A673 (cell line): ENCODE measurements around the gene DENND1A. TPM values are rescaled to one million over a fixed set of nuclear protein-coding genes. Genes with fewer than 3 reads are reported as not detected.

Experiments used
- BruUV-seq: library from RNA; stranded (reverse); fragments of 400-500 nt; replicated peaks from 2 replicates; lab custom pipeline; 2021; lab: Mats Ljungman, UMichigan
- CTCF ChIA-PET: fragments of 300-600 bp; sonication (Branson Sonifier 250); formaldehyde crosslinking; loops from one replicate; lab custom pipeline; 2022; ENCODE audit warnings: antibody characterized with exemption; lab: Charles Lee
- POLR2A ChIA-PET: fragments of 300-600 bp; sonication (Branson Sonifier 250); formaldehyde crosslinking; loops from one replicate; lab custom pipeline; 2022; ENCODE audit warnings: antibody characterized with exemption; ENCODE audit not compliant: low non-redundant PET; lab: Charles Lee
- DNase-seq: peaks from one replicate; pipeline ENCODE4 v3.0.0-alpha.2; 2015; ENCODE audit warnings: low spot score
- H3K27ac ChIP-seq: fragments of 200-600 bp; sonication (generic); 2 replicates; pipeline ENCODE4 v1.5.1; 2016; ENCODE audit warnings: mixed run types, low read depth, mild to moderate bottlenecking, mixed read lengths, antibody characterized with exemption, low read length; ENCODE audit not compliant: poor library complexity, severe bottlenecking
- H3K27me3 ChIP-seq: fragments of 200-600 bp; sonication (generic); replicated peaks from 2 replicates; pipeline ENCODE4 v1.6.1; 2017; ENCODE audit warnings: mixed run types, low read depth, mild to moderate bottlenecking, mixed read lengths, antibody characterized with exemption, low read length; ENCODE audit not compliant: insufficient read depth, poor library complexity
- H3K36me3 ChIP-seq: fragments of 200-600 bp; sonication (generic); 2 replicates; pipeline ENCODE4 v1.6.1; 2016; ENCODE audit warnings: mixed run types, mild to moderate bottlenecking, mixed read lengths, antibody characterized with exemption, low read length; ENCODE audit not compliant: insufficient read depth, poor library complexity, severe bottlenecking
- H3K4me1 ChIP-seq: fragments of 200-600 bp; sonication (generic); 2 replicates; pipeline ENCODE4 v1.6.1; 2017; ENCODE audit warnings: mixed run types, mild to moderate bottlenecking, mixed read lengths, antibody characterized with exemption, low read length; ENCODE audit not compliant: insufficient read depth, poor library complexity, severe bottlenecking
- H3K4me3 ChIP-seq: fragments of 200-600 bp; sonication (generic); 2 replicates; pipeline ENCODE4 v1.5.1; 2016; ENCODE audit warnings: low read depth, mixed run types, mild to moderate bottlenecking, mixed read lengths, low read length; ENCODE audit not compliant: poor library complexity, severe bottlenecking
- H3K9me3 ChIP-seq: fragments of 200-600 bp; sonication (generic); 2 replicates; pipeline ENCODE4 v1.6.1; 2016; ENCODE audit warnings: mixed run types, low read depth, mild to moderate bottlenecking, mixed read lengths, antibody characterized with exemption, low read length; ENCODE audit not compliant: poor library complexity, severe bottlenecking
- EZH2 ChIP-seq: fragments of 200-600 bp; sonication (generic); IDR thresholded peaks from 2 replicates; pipeline ENCODE4 v1.6.1; 2017; ENCODE audit warnings: borderline replicate concordance, low read depth, mild to moderate bottlenecking, mixed read lengths, antibody characterized with exemption, low read length; ENCODE audit not compliant: poor library complexity, severe bottlenecking
- intact Hi-C: fragments of 100-400 bp; cut with micrococcal nuclease; formaldehyde crosslinking; loops from one replicate; pipeline ENCODE4 v1.10.0; 2022; ENCODE audit not compliant: unreplicated experiment
- total RNA-seq: library from RNA; stranded (reverse); gene quantifications from 2 replicates; pipeline ENCODE4 v1.2.3, GENCODE V29; 2021
- TF ChIP-seq, protein P1 (sequence below): fragments of 300-800, 200-600 bp; sonication (generic); conservative IDR thresholded peaks from 2 replicates; pipeline ENCODE4 v1.5.1; 2017; ENCODE audit warnings: low read depth, mild to moderate bottlenecking, antibody characterized with exemption, low read length, moderate library complexity, mixed read lengths

Gene DENND1A
- total RNA-seq, 1 experiment from 2014 or later = 12.0 TPM

DNA sequence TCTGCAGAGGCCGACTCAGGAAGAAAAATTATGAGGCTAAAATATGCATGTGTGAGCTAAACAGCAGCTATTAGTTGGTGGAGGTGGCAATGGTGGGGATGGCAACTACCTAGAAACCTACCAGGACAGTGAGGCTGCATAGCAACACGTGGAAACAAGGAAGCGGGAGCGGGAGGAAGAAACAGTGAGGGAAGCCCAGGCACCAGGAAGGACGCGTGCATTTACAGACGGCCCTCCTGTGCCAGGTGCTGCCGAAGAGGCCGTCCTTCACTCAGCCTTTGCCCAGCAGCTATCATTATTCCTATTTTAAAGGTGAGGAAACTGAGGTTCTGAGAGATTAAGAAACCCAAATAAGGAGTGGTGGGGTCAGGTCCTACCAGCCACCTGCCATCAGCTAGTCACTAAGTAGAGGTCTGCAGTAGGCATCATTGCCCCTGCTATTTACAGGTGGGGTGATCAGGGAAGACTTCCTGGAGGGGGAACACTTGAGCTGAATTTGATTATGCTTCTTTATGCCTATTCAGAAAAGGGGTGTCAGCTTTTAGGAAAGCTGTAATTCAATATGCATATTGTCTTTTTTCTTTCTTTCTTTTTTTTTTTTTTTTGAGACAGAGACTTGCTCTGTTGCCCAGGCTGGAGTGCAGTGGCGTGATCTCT, 448.6 kb downstream of the DENND1A start:
- TF ChIP-seq EZH2 = no peak
- TF ChIP-seq, protein P1, sequence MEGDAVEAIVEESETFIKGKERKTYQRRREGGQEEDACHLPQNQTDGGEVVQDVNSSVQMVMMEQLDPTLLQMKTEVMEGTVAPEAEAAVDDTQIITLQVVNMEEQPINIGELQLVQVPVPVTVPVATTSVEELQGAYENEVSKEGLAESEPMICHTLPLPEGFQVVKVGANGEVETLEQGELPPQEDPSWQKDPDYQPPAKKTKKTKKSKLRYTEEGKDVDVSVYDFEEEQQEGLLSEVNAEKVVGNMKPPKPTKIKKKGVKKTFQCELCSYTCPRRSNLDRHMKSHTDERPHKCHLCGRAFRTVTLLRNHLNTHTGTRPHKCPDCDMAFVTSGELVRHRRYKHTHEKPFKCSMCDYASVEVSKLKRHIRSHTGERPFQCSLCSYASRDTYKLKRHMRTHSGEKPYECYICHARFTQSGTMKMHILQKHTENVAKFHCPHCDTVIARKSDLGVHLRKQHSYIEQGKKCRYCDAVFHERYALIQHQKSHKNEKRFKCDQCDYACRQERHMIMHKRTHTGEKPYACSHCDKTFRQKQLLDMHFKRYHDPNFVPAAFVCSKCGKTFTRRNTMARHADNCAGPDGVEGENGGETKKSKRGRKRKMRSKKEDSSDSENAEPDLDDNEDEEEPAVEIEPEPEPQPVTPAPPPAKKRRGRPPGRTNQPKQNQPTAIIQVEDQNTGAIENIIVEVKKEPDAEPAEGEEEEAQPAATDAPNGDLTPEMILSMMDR = no peak
- BruUV-seq = no TSS peak
- Histone ChIP-seq H3K4me3 (no peak overlapping the region), H3K36me3 (no peaks in the 10 kb centered on the region), H3K4me1 (no peaks in the 10 kb centered on the region), H3K27me3 (no peaks in the 10 kb centered on the region), H3K9me3 (no peaks in the 10 kb centered on the region), H3K27ac (no peak overlapping the region)
- POLR2A ChIA-PET = no interaction called here
- no peak for DNase-seq
- CTCF ChIA-PET = no interaction called here
- intact Hi-C loops = no loop called here

DNA sequence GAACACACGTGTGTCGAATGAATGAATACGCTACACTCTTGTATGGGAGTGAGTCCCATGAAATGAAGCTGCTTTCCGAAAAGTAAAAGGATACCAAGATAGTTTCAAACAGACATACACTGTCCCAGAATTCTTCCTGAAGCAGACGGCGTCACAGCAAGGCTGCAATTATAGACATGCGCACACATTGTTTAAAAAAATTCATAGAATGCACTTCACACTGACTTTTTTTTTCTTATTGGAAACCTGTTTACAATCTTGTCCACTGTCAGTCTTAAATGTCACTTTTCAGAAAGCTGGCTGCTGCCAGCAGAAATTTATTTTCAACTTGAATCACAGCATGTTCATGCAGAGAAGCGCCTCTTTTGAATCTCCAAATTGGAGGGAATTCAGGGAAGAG, 449.1 kb downstream of the DENND1A start:
- Histone ChIP-seq H3K9me3 (no peaks in the 10 kb centered on the region), H3K4me3 (no peak overlapping the region), H3K4me1 (no peaks in the 10 kb centered on the region), H3K27ac (no peak overlapping the region), H3K36me3 (no peaks in the 10 kb centered on the region), H3K27me3 (no peaks in the 10 kb centered on the region)
- POLR2A ChIA-PET = no interaction called here
- intact Hi-C loops = no loop called here
- CTCF ChIA-PET = no interaction called here
- TF ChIP-seq, protein P1 = no peak
- TF ChIP-seq EZH2 = no peak
- no peak for DNase-seq
- no TSS peak for BruUV-seq

DNA sequence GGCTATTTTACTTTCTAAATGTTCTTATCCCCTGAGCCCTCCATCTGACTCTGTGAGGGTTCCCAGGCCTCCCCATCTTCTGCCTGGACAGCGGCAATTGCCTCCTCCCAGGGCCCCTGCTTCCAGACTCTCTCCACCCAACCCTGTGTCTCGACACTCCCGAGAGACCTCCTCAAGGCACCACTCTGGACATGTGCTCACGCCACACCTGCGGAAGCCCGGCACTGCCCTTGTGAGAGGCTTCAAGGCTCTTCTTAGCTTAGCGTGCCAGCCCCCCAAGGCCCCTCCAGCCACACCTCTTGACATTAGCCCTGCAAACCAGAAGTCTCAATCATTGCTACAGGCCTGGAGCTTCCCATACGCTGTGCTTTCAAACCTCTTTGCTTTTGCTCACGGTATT, 449.8 kb downstream of the DENND1A start:
- TF ChIP-seq, protein P1 = no peak
- TF ChIP-seq EZH2 = no peak
- Histone ChIP-seq H3K4me3 (no peak overlapping the region), H3K36me3 (no peaks in the 10 kb centered on the region), H3K27me3 (no peaks in the 10 kb centered on the region), H3K9me3 (no peaks in the 10 kb centered on the region), H3K4me1 (no peaks in the 10 kb centered on the region), H3K27ac (no peak overlapping the region)
- CTCF ChIA-PET = no interaction called here
- no TSS peak for BruUV-seq
- no peak for DNase-seq
- intact Hi-C loops = no loop called here
- POLR2A ChIA-PET = no interaction called here
